ENCODE data around the gene PIGL.

DNA sequence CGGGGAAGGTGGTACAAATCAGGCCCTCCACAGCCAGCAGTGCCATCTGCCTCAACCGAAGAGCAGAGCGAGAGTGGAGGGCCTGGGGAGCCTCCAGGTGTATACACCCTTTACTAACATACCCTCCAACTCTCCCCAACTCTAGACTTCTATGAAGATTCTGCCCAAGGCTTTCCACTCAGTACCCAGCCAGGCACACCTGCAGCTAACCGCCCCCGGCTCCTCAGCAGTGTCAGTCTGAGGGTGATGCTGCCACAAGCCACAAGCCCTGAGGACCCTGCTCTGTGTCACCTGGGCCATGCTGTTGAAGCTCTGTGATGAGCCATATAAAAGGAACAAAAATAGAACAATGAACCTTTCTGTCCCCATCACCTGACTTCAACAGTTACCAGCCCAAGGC lies 132.4 kb downstream of the PIGL start:
- TF ChIP-seq POLR2A (IDR thresholded peaks at IDR 0.05), result no peak
- TF ChIP-seq, protein P1, sequence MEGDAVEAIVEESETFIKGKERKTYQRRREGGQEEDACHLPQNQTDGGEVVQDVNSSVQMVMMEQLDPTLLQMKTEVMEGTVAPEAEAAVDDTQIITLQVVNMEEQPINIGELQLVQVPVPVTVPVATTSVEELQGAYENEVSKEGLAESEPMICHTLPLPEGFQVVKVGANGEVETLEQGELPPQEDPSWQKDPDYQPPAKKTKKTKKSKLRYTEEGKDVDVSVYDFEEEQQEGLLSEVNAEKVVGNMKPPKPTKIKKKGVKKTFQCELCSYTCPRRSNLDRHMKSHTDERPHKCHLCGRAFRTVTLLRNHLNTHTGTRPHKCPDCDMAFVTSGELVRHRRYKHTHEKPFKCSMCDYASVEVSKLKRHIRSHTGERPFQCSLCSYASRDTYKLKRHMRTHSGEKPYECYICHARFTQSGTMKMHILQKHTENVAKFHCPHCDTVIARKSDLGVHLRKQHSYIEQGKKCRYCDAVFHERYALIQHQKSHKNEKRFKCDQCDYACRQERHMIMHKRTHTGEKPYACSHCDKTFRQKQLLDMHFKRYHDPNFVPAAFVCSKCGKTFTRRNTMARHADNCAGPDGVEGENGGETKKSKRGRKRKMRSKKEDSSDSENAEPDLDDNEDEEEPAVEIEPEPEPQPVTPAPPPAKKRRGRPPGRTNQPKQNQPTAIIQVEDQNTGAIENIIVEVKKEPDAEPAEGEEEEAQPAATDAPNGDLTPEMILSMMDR (IDR thresholded peaks at IDR 0.05 in 8 of 11, conservative IDR thresholded peaks at IDR 0.05 in 3 of 11), result no peak
- TF ChIP-seq POLR2AphosphoS5 (IDR thresholded peaks at IDR 0.05), result no peak

Measured in spleen (tissue), 7 donors.